ENCODE results near the gene DMRTA1. TPM values are rescaled to one million over a fixed set of nuclear protein-coding genes. Genes with fewer than 3 reads are reported as not detected.

The DMRTA1 gene
- total RNA-seq, 1 experiment from 2014 or later, result not detected

GRCh38 chr9:22446950-22447617 lies 460 bp downstream of the DMRTA1 start (continued):
- TF ChIP-seq CTCF (IDR thresholded peaks at IDR 0.05 in 2 of 3, conservative IDR thresholded peaks at IDR 0.05 in 1 of 3; ENCODE audit: borderline replicate concordance in 1 of 3, insufficient read depth in 1 of 3, low read depth in 2 of 3, low read length in 2 of 3) (no peak), TCF7L2 (IDR thresholded peaks at IDR 0.05; ENCODE audit: borderline replicate concordance, extremely low read depth, insufficient read depth, insufficient read length) (no peak), FOSL1 (IDR thresholded peaks at IDR 0.05; ENCODE audit: low read depth) (no peak), SRF (IDR thresholded peaks at IDR 0.05; ENCODE audit: low read depth) (no peak), ATF3 (IDR thresholded peaks at IDR 0.05) (no peak)

DNA sequence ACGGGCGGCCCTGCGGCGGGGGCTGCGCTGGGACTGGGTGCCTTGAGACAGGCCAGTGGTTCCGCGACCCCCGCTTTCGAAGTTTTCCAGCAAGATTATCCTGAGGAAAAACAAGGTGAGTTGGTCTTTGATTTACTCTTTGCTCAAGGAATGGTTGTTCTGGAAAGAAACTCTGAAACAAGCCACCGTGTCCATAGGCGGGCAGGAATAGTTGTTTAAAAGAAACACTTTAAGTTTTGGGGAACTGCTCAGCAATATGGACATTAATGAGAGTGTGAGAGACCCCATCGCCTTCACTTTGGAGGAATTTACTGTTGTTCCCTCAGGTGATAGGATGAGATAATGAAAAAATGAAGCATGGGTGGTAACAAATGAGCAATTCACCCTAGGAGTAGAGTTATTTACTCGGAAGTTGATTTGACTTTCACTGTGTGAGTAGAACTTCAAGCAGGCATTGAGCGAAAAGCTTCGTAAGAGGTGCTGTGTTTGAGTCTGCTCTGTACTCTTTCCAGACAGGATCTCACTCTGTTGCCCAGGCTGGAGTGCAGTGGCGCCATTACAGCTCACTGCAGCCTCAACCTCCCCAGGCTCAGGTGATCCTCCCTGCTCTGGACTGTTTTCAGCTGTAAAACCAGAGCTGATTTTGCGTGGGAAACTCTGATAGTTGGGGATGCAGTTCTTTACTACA lies 1.1 kb downstream of the DMRTA1 start:
- no TSS peak for BruUV-seq (replicated peaks)
- TF ChIP-seq JUND (IDR thresholded peaks at IDR 0.05) (no peak), YY1 (IDR thresholded peaks at IDR 0.05; ENCODE audit: extremely low read depth, insufficient replicate concordance, low read depth, low read length) (no peak), EZH2 (IDR thresholded peaks at IDR 0.05) (no peak), SIN3A (IDR thresholded peaks at IDR 0.05; ENCODE audit: low read depth) (no peak), SRF (IDR thresholded peaks at IDR 0.05; ENCODE audit: low read depth) (no peak), CBX3 (IDR thresholded peaks at IDR 0.05; ENCODE audit: low read depth) (no peak), ZNF274 (IDR thresholded peaks at IDR 0.05; ENCODE audit: low read depth, low read length) (no peak), CEBPB (IDR thresholded peaks at IDR 0.05; ENCODE audit: low read depth) (no peak), CTCF (IDR thresholded peaks at IDR 0.05 in 2 of 3, conservative IDR thresholded peaks at IDR 0.05 in 1 of 3; ENCODE audit: borderline replicate concordance in 1 of 3, insufficient read depth in 1 of 3, low read depth in 2 of 3, low read length in 2 of 3) (no peak), SP1 (IDR thresholded peaks at IDR 0.05; ENCODE audit: low read depth) (no peak), ATF3 (IDR thresholded peaks at IDR 0.05) (no peak), EZH2phosphoT487 (IDR thresholded peaks at IDR 0.05; ENCODE audit: borderline replicate concordance) (no peak)
- TF ChIP-seq, protein P1, sequence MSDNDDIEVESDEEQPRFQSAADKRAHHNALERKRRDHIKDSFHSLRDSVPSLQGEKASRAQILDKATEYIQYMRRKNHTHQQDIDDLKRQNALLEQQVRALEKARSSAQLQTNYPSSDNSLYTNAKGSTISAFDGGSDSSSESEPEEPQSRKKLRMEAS (IDR thresholded peaks at IDR 0.05), result no peak

More for the DNA sequence above, 1.1 kb downstream of the DMRTA1 start:
- H3K4me3 ChIP-seq (replicated peaks in 1 of 2; ENCODE audit: low read depth in 1 of 2, low read length in 2 of 2), result no peak overlapping the region
- ChIA-PET POLR2A (no interaction called here), CTCF (interaction anchor here (1.3 kb wide), 1 partner anchor 141 kb away, joined by 5 read pairs; no protein-coding TSS in a partner anchor), RAD21 (ENCODE audit: low non-redundant PET in 1 of 2, low total read pairs in 2 of 2, uncharacterized antibody in 2 of 2, unreplicated experiment in 2 of 2) (no interaction called here)
- H3K4me1 ChIP-seq (ENCODE audit: control insufficient read depth in 1 of 2, insufficient read depth in 2 of 2, low read length in 2 of 2), result no peaks in the 10 kb centered on the region
- H3K4me2 ChIP-seq (ENCODE audit: low read length), result no peak overlapping the region
- no peaks in the 10 kb centered on the region for H3K36me3 ChIP-seq (ENCODE audit: control insufficient read depth in 1 of 2, insufficient read depth in 2 of 2, low read length in 2 of 2)
- H3K9me3 ChIP-seq (ENCODE audit: control insufficient read depth in 1 of 2, insufficient read depth in 1 of 2, low read depth in 1 of 2, low read length in 2 of 2), result no peaks in the 10 kb centered on the region
- H2AFZ ChIP-seq (ENCODE audit: low read depth, low read length, poor library complexity, severe bottlenecking), result no peak overlapping the region
- H3K27me3 ChIP-seq (ENCODE audit: insufficient read depth, low read length), result peaks cover 24% of the 10 kb centered on the region
- no peaks in the 10 kb centered on the region for H3K79me2 ChIP-seq (ENCODE audit: insufficient read depth, low read length)
- DNase-seq (ENCODE audit: low read depth, low spot score), result no peak
- H3K9ac ChIP-seq (ENCODE audit: low read length), result no peak overlapping the region
- no peaks in the 10 kb centered on the region for H4K20me1 ChIP-seq (ENCODE audit: insufficient read depth)
- intact Hi-C loops (cut with micrococcal nuclease), result no loop called here
- ATAC-seq, result no peak
- H3K9me2 ChIP-seq (ENCODE audit: insufficient read depth), result no peaks in the 10 kb centered on the region
- H3K27ac ChIP-seq (ENCODE audit: low read depth, low read length), result no peak overlapping the region

Measured in HCT116 (cell line).